Embryonic facial prominence (tissue), 1 donor: ENCODE data around the gene TMEM184A.

Experiments used
- DNase-seq: peaks from one replicate; pipeline ENCODE4 v3.0.0-alpha.2; 2016; ENCODE audit errors: extremely low spot score

TMEM184A gene

DNA sequence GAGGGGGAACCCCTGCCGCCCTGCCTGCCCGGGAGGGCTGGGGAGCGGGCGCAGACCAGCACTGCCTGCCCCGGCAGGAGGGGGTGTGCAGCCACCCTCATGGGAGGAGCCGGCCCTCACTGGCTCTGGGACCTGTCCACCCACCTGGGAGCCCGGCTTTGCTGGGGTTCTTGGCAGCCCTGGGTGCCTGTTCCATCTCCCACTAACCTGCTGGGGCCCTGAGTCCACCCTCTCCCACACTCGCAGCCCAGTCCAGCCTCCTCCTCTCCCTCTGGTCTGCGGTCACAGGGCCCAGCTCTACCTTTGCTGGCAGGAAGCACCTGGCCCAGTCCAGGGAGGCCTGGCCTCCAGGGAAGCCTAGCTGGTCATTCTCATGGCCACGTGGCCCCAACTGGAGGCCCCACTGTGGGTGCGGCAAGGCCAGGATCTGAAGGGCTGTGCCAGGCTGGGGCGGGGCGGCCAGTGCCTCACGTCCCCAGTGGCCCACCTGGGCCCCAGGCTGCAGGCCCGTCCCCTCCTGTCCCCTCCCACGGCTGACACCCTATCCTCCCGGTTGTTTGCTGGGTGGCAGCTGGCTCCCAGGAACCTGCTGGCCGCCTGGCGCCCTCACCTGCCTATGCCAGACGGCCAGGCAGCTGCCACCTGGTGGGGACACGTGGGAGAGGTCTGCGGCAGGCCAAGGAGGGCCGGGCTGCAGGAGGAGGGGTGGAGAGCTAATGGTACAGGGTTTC is at the start of gene TMEM184A:
Gene TMEM184A, minus strand, starts transcription at position 393 of the 731 bp plus-strand sequence. CDS start 721 bp downstream, outside the sequence.
- no peak for DNase-seq

DNA sequence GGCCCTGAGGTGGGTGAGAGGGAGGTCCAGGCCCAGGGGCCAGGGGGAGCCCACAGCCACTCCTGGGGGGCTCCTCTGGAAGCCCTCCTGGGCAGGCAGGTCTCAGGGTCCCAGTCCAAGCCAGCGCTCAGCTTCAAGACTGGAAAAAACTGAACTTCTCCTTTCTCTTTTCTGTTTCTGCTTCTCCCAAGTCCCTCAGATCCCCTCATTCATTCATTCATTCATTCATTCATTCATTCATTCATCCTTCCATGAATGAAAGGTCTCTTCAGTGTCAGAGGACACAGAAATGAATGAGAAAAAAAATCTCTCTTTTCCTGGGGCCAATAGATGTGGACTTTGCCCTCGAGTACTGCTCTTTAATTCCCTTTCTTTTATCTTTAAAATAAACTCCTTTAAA is 48.4 kb upstream of the TMEM184A start:
- DNase-seq, result no peak

DNA sequence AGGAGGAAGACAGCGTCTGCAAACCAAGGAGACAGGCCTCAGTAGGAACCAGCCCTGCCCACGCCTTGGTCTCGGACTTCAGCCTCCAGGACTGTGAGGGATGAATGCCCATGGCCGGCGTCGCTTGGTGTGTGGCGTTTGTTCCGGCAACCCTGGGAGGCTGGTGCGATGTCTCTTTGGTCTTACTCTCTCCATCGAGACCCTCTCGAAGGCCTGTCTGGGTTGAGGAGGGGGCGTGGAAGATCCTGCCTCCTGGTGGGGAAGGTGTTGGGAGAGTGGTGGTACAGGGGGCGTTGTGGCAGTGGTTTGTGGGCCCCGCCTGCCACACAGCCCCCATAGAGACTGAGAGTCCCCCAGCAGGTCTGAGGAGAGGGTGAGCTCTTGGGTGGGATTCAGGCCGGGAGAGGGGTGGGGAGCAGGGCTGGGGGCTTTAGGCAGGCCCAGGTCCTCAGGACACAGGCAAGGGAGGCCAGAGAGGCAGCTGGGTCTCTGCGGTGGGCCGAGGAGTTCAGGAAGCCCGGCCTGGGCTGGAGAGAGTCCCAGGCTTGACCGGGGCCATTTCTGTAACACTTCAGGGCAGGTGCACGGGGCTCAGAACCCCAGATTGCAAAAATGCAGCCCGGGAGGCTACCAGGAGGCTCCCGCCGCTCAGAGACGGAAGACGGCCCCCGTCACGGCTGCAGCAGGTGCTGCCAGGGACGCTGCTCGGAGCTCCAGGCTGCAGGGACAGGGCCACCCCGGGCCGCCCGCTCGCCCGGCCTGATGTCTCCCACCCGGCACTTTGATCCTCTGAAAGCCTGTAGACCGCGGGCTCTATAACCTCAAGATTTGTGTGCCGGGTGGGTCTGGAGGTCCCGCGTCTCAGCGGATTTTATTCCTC is 47.6 kb upstream of the TMEM184A start:
- DNase-seq, result no peak

DNA sequence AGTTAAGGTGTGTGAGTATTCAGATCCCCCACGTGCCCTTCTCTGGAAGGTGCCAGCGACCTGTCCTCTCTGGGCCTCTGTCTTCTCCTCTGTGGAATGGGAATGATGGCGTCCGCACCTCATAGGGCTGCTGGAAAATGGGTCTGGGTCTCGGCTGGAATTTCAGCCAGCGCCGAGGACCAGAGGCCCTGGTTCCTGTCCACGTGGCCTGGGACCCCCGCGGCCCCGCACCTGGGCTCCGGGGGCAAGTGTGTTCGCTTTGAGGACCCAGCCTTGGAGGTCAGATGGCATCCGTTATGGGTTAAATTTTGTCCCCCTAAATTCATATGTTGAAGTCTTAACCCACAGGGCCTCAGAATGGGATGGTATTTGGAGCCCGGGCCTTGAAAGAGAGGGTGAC is 46.4 kb upstream of the TMEM184A start:
- no peak for DNase-seq

DNA sequence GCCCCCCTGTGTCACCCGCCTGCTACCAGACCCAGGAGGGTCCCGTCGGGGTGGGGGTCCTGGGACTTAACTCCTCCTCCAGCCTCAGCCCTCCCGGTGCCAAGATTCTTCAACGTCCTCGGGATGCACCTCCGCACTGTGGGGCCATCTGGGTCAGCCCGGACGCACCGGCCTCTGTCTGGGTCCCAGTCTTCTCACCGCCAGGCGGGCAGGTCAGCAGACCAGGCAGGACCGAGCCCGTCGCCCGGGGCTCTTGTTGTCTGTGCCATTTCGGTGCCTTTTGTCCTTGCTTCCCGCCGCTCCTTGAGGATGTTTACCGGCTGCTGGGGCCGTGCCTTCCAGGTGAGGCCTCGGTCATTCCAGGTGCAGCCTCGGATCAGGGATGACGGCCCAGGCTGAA is 46.0 kb upstream of the TMEM184A start:
- no peak for DNase-seq

DNA sequence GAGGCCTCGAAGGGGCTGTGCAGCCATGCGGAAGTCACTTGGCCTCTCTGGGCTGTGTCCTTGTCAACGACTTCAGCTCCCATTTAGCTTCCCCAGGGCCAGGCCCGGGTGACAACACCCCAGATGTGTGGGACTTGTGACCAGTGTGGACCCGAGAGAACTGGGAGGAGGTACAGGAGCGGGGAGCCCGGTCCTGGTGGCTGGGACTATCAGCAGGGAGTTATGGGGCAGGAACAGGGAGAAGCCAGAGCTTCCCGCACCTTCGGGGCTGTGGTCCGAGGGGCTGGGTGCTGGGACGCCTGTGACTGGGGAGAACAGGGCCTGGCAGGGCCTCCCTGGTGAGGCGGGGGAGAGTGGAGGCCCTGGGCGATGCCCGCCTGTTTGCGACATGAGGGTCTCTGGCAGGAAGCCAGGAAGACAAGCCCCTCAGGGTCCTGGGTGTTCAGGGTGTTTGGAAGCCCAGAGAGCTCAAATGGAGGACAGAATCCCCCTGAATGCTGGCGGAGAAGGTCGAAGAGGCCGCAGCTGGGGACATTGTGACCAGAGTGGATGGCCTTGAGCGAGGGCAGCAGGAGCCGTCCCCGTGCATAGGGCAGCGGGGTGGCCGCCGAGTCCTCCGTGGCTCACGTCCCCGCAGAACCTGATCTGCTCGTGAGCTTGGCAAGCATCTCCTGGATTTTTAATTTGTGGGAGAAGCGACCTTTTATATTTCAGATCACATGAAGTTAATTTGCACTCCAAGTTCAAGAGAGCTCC is 43.8 kb upstream of the TMEM184A start:
- DNase-seq, result no peak

DNA sequence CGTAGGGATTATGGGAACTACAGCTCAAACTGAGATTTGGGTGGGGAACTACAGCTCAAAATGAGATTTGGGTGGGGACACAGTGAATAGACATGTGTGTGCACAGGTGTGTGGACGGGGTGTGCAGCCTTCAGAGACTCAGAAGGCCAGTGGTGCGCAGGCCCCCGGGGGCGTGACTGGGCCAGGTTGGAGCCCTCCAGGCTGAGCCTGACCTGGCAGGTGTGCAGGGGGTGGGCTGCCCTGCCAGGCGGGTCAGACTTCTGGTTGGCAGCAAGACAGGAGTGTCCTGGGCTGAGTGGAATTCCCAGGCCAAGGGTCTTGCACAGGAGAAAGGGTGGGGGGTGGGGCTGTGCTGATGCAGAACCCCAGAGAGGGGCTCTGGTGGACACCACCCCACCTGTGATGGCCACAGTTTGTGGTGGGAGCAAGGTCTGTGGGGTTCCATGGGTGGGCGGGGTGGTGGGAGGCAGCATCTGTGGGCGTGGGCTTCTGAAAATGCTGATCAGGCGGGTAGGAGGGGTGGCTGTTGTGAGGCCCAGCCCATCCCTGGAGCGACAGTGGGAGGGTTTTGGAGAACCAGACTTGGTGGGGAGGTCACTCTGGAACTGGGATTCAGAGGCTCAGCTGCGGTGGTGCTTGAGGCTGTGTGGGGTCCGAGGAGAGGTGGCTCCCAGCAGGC is 43.1 kb upstream of the TMEM184A start:
- DNase-seq, result no peak

DNA sequence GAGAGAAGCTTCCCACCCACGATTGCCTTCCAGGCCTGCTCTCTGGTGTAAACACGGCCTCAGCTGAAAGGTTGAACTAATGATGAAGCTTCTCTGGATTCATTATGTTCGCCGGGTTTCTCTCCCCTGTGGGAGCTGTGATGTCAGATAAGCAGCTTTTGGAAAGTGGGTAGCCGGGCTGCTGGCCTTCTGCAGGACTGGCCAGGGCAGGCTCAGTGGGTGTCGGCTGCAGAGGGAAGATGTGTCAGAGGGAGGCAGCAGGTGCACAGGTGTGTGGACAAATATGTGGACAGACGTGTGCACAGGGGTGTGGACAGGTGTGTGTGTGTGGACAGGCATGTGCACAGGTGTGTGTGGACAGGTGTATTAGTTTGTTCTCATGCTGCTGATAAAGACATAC is 42.3 kb upstream of the TMEM184A start:
- no peak for DNase-seq

DNA sequence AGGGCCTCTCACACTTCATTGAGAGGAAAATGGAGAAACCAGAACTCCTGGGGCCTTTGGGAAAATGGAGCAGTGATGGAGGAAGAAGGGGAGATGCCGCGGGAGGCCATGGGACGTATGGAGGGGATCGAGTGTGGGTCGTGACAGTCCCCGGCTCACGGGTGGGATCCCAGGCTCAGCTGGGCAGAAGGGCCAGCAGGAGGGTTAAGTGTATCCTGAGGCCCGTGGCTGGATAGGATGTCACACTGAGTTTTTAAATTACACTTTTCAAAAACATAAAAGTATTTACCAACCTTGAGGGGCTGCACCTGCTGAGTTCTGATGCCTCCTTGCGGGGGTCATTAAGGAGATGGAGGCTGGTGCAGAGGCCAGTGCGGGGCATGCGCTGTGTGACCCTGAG is 41.8 kb upstream of the TMEM184A start:
- no peak for DNase-seq

DNA sequence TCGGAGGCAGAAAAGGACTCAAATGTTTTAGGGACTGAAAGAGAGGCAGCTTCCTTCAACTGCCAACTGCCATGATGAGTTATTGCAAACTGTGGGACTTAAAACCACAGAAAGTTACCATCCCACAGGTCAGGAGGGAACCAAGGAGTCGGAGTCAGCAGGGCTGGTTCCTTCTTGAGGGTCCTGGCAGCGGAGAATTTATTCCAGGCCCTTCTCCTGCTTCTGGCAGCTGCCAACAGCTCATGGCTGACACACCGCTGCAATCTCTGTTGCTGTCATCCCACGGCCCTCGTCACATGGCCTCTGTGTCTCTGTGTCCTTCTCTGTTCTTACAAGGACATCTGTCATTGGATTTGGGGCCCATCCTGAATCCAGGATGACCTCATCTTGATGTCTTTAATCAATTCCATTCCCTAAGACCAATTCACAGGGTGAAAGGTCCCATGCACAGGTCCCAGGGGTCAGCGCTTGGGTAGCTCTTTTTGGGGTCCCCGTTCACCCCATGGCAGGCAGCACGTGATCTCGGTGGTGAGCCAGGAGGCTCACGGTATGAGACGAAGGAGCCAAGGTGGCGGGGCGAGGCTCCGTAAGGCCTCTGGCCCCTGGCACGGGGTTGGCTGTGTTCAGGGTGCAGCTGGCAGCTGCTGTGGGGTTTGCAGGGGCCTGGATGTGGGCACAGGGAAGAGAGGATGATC is 41.2 kb upstream of the TMEM184A start:
- no peak for DNase-seq

DNA sequence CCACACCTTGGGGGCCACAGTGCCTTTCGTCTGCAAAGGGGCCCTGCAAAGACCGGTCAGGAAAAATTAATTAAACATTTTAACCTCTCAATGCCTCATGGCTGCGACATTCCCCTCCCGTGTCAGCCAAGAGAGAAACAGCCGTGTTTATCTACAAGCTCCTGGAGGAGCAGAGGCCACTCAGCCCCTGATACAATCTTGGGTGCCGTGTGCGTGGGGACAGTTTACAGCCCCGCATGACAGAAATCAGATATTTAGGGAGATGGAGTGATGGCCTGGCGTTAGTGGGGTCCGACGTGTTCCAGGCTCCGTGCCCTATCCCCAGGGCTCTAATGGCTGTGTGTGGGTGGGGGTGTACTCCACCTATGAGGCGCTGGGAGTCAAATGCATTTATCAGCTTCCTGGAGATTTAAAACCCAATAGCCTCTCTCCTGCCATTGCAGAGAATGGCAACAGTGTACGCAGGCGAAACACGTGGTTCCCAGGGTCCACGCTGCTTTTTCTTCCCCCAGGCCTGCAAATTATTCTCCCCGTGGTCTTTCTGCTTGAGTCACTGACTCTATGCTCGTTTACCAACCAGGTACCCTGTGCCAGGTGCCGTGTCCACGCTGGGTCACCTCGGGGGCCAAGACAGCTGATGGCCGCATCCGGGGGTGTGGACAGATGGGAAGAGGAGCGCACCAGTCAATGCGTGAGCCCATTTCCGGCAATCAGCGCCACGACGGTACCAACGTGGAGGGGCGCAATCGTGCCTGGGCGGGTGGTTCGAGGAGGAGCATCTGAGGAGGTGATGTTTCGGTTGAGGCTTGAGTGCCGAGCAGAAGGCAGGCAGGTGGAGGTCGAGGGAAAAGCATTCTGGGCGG is 40.4 kb upstream of the TMEM184A start:
- no peak for DNase-seq

DNA sequence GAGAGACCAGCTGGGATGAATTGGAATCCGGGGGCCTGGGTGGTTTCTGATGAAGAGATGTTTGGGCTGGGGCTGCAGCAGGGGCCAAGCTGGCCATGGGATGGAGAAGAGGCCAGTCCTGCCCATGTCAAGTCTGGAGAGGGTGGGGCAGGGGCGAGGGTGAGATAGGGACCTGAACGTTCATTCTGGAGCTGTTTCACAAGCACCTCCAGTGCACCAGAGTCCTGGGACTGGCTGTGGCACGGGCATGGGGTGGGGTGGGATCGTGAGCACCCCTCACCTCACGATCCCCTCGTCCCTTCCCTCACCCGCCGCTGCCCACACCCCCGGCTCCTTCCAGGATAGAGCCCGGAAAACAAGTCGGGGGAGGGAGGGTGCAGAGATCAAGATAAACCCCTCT is 39.6 kb upstream of the TMEM184A start:
- no peak for DNase-seq

DNA sequence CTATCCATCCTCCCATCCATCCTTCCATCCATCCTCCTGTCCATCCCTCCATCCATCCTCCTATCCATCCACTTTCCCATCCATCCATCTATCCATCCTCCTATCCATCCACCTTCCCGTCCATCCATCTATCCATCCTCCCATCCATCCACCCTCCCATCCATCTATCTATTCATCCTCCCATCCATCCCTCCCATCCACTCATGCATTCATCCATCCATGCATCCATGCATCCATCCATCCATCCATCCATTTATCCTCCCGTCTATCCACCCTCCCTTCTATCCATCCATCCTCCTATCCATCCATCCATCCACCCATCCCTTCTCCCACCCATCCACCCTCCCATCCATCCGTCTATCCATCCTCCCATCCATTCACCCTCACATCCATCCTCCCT is 39.0 kb upstream of the TMEM184A start:
- no peak for DNase-seq

DNA sequence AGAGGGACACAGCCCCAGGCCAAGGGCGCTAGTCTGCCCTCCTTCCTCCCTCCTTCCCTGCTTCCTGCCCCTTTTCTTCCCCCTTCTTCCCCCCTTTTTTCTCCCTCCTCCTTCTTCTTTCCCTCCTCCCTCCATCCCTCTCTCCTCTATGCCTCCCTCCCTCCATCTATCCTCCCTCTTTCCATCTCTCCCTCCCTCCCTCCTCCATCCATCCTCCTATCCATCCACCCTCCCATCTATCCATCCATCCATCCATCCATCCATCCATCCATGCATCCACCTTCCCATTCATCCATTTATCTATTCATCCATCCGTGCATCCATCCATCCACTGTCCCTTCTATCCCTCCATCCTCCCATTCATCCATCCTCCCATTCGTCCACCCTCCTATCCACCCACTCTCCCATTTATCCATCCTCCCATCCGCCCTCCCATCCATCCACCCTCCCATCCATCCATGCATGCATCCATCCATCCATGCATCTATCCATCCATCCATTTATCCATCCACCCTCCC is 38.0 kb upstream of the TMEM184A start:
- DNase-seq, result no peak

DNA sequence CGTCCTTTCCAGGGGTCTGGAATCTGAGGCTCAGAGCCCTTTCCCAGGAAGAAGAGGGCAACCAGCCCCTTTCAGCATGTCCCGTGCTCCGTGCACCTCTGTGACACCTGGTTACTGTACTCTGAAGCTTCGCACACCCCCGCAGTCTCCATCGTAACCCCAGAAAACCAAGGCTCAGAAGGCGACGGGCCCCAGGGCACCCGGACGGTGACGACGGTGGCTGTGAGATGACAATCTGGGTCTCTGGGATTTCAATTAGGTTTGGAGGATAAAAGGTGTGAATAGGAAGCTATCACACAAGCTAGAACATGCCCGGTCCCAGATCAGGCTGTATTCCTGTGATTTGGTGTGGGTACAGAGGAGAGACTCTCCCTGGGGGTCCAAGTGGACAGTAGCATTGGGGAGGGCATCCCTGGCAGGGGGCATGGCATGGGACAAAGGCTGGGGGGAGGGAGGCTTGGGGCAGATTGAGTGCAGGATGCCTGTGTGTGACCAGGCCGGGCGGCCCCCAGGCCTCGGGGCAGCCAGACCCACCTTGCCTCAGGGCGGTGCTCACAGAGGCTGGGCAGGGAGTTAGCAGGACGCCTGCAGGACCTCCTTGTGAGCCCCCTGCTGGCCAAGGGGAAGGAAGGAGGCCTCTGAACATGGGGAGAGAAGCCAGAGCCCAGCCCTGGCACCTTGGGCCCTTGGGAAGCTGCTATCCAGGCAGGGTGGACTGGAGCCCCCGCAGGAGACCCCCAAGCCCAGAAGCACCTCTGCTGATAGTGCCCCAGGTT is 37.3 kb upstream of the TMEM184A start:
- no peak for DNase-seq

DNA sequence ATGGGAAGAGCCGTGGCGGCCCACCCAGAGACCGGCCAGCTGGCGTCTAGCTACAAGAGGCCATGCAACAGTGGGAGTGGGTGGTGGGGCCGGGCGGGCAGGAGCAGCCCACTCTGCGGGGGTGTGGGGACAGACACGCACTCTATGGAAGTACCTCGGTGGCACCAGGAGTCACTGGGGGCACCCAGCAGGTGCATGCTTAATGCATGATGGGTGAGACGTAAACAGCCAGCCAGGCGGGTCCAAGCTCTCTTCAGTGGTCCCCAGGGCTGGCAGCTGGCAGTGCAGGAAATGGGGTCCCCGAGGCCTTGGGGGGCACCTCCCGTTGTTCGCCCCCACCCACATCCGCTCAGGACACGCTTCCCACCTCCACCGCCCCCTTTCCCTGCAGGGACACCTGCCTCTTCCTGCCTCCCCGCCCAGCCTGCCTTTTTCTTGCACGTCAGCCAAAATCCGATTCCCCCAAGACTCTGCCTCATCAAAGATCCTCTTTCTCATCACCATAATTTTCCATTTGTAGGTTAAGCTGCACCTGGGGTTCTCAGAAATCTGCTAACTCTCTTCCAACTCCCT is 36.4 kb upstream of the TMEM184A start:
- DNase-seq, result no peak

DNA sequence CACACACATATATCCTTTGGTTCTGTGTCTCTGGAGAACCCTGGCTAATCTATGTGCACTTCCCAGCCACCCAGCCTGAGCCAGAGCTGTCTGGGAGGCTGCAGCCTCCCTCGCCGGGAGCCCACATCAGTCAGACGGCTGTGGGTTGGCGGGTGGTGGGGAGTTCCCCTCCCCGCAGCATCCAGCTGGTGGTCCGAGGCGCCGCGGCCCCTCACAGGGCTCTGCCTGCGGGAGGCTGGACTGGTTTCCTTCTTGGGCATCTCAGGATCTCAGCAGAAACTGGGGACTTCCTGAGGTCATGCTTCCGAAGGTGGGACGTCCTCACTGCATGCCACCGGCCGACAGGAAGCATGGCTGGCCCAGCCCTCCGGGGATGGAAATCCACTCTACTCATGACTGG is 35.9 kb upstream of the TMEM184A start:
- DNase-seq, result no peak

DNA sequence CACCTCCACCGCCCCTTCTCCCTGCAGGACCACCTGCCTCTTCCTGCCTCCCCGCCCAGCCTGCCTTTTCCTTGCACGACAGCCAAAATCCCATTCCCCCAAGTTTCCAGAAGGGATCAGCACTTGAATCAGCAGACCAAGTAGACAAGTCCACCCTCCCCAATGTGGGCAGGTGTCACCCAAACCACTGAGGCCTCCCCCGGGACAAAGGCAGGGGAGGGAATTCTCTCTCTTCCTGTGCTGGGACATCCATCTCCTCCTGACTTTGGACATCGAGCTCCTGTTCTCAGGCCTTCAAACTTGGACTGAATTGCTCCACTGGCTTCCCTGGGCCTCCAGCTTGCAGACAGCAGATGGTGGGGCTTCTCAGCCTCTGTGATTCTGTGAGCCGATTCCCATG is 35.4 kb upstream of the TMEM184A start:
- no peak for DNase-seq

DNA sequence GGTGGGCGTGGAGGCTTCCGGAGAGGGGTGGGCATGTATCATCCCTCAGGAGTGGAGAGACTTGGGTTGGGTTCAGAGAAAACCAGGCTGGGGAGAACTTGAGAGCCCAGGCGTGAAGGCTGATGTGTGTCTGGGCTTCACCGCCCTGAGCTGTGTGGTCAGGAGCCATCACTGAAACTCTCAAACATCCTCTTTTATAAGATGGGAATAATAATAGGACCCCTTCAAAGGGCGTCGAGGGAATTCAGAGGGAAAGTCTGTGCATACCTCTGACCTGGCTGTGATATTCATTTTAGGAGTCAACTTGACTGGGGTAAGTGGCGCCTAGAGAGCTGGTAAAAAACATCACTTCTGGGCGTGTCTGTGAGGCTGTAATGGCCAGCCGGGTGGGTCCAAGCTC is 34.9 kb upstream of the TMEM184A start:
- DNase-seq, result no peak
